Esophagus muscularis mucosa (tissue), 4 donors: Measurements from ENCODE around the gene STAT3. TPM values are rescaled to one million over a fixed set of nuclear protein-coding genes. Genes with fewer than 3 reads are reported as not detected.
"Not testable (repeated sequence)": the region's sequence is repeated elsewhere in the genome, so short reads cannot be mapped to it uniquely, and the experiment has no call there.

Experiments used
- DNase-seq: peaks from one replicate; pipeline ENCODE4 v3.0.0-alpha.2; 2017; ENCODE audit errors: extremely low spot score
- H3K27ac ChIP-seq, 4 donors: fragments of 200-600 bp; sonication (generic); replicated peaks in 1 of 4; 1 replicate in 3 of 4; 2 replicates in 1 of 4; pipeline ENCODE4 v1.5.1; 2016 to 2019; ENCODE audit warnings: mild to moderate bottlenecking in 1 of 4
- H3K27me3 ChIP-seq, 4 donors: fragments of 200-600 bp; sonication (generic); one replicate each; pipeline versions ENCODE4 v1.5.1 to v1.6.0; 2016 to 2019
- H3K36me3 ChIP-seq, 4 donors: fragments of 200-600 bp; sonication (generic); one replicate each; pipeline ENCODE4 v1.5.1; 2016 to 2019
- H3K4me1 ChIP-seq, 4 donors: fragments of 200-600 bp; sonication (generic); one replicate each; pipeline ENCODE4 v1.5.1; 2016 to 2019
- H3K4me3 ChIP-seq, 4 donors: fragments of 200-600 bp; sonication (generic); 1 replicate in 2 of 4; 2 replicates in 2 of 4; pipeline ENCODE4 v1.5.1; 2016 to 2019; ENCODE audit warnings: mild to moderate bottlenecking in 4 of 4, moderate library complexity in 1 of 4
- H3K9me3 ChIP-seq, 4 donors: fragments of 200-600 bp; sonication (generic); 1 replicate in 3 of 4; 2 replicates in 1 of 4; pipeline ENCODE4 v1.5.1; 2016 to 2019
- EP300 ChIP-seq: sonication (generic); formaldehyde crosslinking; IDR thresholded peaks from one replicate; pipeline ENCODE4 v1.6.1; 2017; ENCODE audit warnings: antibody characterized with exemption
- POLR2A ChIP-seq: fragments of 450-650 bp; IDR thresholded peaks from one replicate; pipeline ENCODE4 v1.6.1; 2017; ENCODE audit warnings: antibody characterized with exemption, moderate library complexity, mild to moderate bottlenecking, low read depth
- POLR2AphosphoS5 ChIP-seq, 2 donors: sonication (generic); formaldehyde crosslinking; IDR thresholded peaks; one replicate each; pipeline ENCODE4 v1.6.1; 2017; ENCODE audit warnings: antibody characterized with exemption in 2 of 2
- WGBS: methylation state at CpG from one replicate; pipeline ENCODE4 v1.1.5; 2018; 5-methylcytosine and 5-hydroxymethylcytosine counted together
- intact Hi-C: fragments of 100-400 bp; cut with DNase I; formaldehyde crosslinking; loops from one replicate; pipeline ENCODE4 v1.15.1; 2023
- total RNA-seq, 4 donors: library from RNA; depleted of rRNA; stranded (reverse); fragments of >200 nt; gene quantifications; one replicate each; pipeline versions ENCODE4 v1.1.0 to v1.2.1, GENCODE V29; 2016
- TF ChIP-seq, protein P1 (sequence below), 3 experiments: fragments of 200-600 bp in 2 of 3; fragments of 450-650 bp in 1 of 3; sonication (generic) in 2 of 3; IDR thresholded peaks; one replicate each; pipeline ENCODE4 v1.5.1; 2017 to 2019; ENCODE audit warnings: antibody characterized with exemption in 3 of 3, mild to moderate bottlenecking in 2 of 3, moderate library complexity in 1 of 3

Gene STAT3
- total RNA-seq, 4 donors from 2014 or later: 137 to 260 (median 211) TPM

DNA sequence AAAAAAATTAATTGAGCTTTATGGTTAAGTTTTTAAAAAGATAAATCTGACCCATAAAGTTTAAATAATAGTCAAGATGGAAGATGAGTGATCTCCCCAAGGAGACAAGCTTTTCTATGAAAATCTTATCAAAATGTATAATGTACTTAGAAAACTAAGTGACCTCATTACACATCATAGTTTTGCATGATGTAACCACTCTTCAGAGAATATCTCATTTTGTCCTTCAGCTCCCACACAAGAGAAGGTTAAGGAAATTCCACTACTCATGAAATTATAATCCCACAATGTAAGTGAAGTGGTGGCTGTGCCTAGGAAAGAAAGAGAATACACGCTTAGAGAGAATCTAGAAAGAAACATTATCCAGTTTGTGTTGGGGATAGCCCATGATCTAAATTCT, 14.3 kb downstream of the STAT3 start:
- Histone ChIP-seq H3K36me3 (peaks cover 0 to 33% (median 10%) of the 10 kb centered on the region in 4 donors), H3K9me3 (no peaks in the 10 kb centered on the region), H3K4me3 (no peak overlapping the region), H3K27ac (peak overlapping the region in 2 of 4 donors; percentile 13 to 49), H3K4me1 (peaks cover 32 to 61% (median 58%) of the 10 kb centered on the region in 4 donors), H3K27me3 (no peaks in the 10 kb centered on the region)
- intact Hi-C loops: no loop called here
- WGBS: 86% methylated on average over 1 of the region's 1 CpG
- no peak for DNase-seq
- TF ChIP-seq, protein P1, sequence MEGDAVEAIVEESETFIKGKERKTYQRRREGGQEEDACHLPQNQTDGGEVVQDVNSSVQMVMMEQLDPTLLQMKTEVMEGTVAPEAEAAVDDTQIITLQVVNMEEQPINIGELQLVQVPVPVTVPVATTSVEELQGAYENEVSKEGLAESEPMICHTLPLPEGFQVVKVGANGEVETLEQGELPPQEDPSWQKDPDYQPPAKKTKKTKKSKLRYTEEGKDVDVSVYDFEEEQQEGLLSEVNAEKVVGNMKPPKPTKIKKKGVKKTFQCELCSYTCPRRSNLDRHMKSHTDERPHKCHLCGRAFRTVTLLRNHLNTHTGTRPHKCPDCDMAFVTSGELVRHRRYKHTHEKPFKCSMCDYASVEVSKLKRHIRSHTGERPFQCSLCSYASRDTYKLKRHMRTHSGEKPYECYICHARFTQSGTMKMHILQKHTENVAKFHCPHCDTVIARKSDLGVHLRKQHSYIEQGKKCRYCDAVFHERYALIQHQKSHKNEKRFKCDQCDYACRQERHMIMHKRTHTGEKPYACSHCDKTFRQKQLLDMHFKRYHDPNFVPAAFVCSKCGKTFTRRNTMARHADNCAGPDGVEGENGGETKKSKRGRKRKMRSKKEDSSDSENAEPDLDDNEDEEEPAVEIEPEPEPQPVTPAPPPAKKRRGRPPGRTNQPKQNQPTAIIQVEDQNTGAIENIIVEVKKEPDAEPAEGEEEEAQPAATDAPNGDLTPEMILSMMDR (IDR thresholded peaks at IDR 0.05): no peak
- TF ChIP-seq POLR2AphosphoS5 (IDR thresholded peaks at IDR 0.05): no peak
- TF ChIP-seq EP300: no peak
- TF ChIP-seq POLR2A: no peak

- H3K36me3 ChIP-seq: peaks cover 0 to 33% (median 10%) of the 10 kb centered on the region in 4 donors
- intact Hi-C loops: no loop called here
- H3K27ac ChIP-seq: no peak overlapping the region
- no peak for DNase-seq
- no peaks in the 10 kb centered on the region for H3K9me3 ChIP-seq
- H3K4me3 ChIP-seq: no peak overlapping the region
- H3K4me1 ChIP-seq: peaks cover 29 to 61% (median 57%) of the 10 kb centered on the region in 4 donors
- TF ChIP-seq, protein P1 (IDR thresholded peaks at IDR 0.05): no peak
- TF ChIP-seq POLR2A: no peak
- TF ChIP-seq POLR2AphosphoS5 (IDR thresholded peaks at IDR 0.05): no peak
- H3K27me3 ChIP-seq: no peaks in the 10 kb centered on the region
These were observed 16.1 kb downstream of the STAT3 start for GRCh38 chr17:42372142-42372541.

GRCh38 chr17:42368797-42369561, 19.3 kb downstream of the STAT3 start:
- H3K36me3 ChIP-seq: peaks cover 0 to 36% (median 10%) of the 10 kb centered on the region in 4 donors
- H3K9me3 ChIP-seq, intact Hi-C loops, H3K27me3 ChIP-seq, H3K4me3 ChIP-seq, DNase-seq, H3K27ac ChIP-seq: not testable (repeated sequence)
- peaks cover 38 to 63% (median 58%) of the 10 kb centered on the region in 4 donors for H3K4me1 ChIP-seq
- 78% methylated on average over 12 of the region's 12 CpGs for WGBS

GRCh38 chr17:42368310-42368709, 19.9 kb downstream of the STAT3 start:
- Histone ChIP-seq H3K36me3 (peaks cover 0 to 35% (median 9%) of the 10 kb centered on the region in 4 donors), H3K4me1 (peaks cover 41 to 68% (median 62%) of the 10 kb centered on the region in 4 donors)
- H3K9me3 ChIP-seq, H3K4me3 ChIP-seq, intact Hi-C loops, H3K27me3 ChIP-seq, H3K27ac ChIP-seq, DNase-seq: not testable (repeated sequence)
- 85% methylated on average over 5 of the region's 5 CpGs for WGBS

GRCh38 chr17:42366176-42367023, 21.8 kb downstream of the STAT3 start:
- WGBS: 84% methylated on average over 13 of the region's 13 CpGs
- DNase-seq, H3K4me3 ChIP-seq, H3K9me3 ChIP-seq, intact Hi-C loops, H3K27me3 ChIP-seq: not testable (repeated sequence)
- Histone ChIP-seq H3K36me3 (peaks cover 0 to 20% (median 2%) of the 10 kb centered on the region in 4 donors), H3K27ac (peak overlapping the region in 2 of 4 donors; percentile 4 to 19), H3K4me1 (peaks cover 60 to 88% (median 79%) of the 10 kb centered on the region in 4 donors)

DNA sequence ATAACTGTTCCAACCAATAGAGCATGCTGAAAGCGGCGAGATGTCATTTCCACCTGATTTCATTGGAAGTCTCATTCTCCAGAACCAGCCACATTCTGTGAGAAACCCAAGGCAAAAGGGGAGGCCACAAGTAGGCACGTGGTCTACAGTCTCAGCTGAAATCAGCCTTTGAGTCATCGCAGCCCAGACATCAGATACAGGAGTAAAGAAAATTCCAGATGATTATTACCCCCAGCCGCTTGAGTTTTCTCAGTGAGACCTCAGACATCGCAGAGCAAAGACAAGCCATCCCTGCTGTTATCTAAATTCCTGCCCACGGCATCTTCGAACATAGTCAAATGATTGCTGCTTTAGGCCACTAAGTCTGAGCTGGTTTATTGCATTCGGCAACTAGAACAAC, 23.1 kb downstream of the STAT3 start:
- DNase-seq: no peak
- Histone ChIP-seq H3K9me3 (no peaks in the 10 kb centered on the region), H3K27me3 (no peaks in the 10 kb centered on the region), H3K27ac (peak overlapping the region in 3 of 4 donors; percentile 2 to 66 (median 60)), H3K4me3 (no peak overlapping the region), H3K36me3 (peaks cover 0 to 9% (median 0%) of the 10 kb centered on the region in 4 donors), H3K4me1 (peaks cover 72 to 94% (median 87%) of the 10 kb centered on the region in 4 donors)
- intact Hi-C loops: no loop called here
- TF ChIP-seq EP300: no peak
- no peak for TF ChIP-seq POLR2A
- no peak for TF ChIP-seq POLR2AphosphoS5 (IDR thresholded peaks at IDR 0.05)
- TF ChIP-seq, protein P1 (IDR thresholded peaks at IDR 0.05): no peak
- 87% methylated on average over 9 of the region's 9 CpGs for WGBS
